ENCODE data around the gene NDST4.

The NDST4 gene

GRCh38 chr4:115101675-115102074 is 11.7 kb downstream of the NDST4 start:
- H3K27me3 ChIP-seq (ENCODE audit: control insufficient read depth, low read length) = no peaks in the 10 kb centered on the region

GRCh38 chr4:115090483-115091075 is 22.8 kb downstream of the NDST4 start:
- TF ChIP-seq, protein P1, sequence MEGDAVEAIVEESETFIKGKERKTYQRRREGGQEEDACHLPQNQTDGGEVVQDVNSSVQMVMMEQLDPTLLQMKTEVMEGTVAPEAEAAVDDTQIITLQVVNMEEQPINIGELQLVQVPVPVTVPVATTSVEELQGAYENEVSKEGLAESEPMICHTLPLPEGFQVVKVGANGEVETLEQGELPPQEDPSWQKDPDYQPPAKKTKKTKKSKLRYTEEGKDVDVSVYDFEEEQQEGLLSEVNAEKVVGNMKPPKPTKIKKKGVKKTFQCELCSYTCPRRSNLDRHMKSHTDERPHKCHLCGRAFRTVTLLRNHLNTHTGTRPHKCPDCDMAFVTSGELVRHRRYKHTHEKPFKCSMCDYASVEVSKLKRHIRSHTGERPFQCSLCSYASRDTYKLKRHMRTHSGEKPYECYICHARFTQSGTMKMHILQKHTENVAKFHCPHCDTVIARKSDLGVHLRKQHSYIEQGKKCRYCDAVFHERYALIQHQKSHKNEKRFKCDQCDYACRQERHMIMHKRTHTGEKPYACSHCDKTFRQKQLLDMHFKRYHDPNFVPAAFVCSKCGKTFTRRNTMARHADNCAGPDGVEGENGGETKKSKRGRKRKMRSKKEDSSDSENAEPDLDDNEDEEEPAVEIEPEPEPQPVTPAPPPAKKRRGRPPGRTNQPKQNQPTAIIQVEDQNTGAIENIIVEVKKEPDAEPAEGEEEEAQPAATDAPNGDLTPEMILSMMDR (IDR thresholded peaks at IDR 0.05; ENCODE audit: low read depth, low read length, poor library complexity, severe bottlenecking) = peak; percentile 60
- TF ChIP-seq EZH2phosphoT487 (IDR thresholded peaks at IDR 0.05; ENCODE audit: borderline replicate concordance, low read length) = no peak
- Histone ChIP-seq H3K27ac (ENCODE audit: low read depth, low read length) (no peak overlapping the region), H3K36me3 (ENCODE audit: control insufficient read depth, low read length) (no peaks in the 10 kb centered on the region), H4K20me1 (ENCODE audit: control insufficient read depth, insufficient read depth, low read depth, low read length) (no peaks in the 10 kb centered on the region), H3K27me3 (ENCODE audit: control insufficient read depth, low read length) (no peaks in the 10 kb centered on the region), H3F3A (ENCODE audit: control insufficient read depth, insufficient read depth) (no peaks in the 10 kb centered on the region), H3K9me3 (ENCODE audit: control insufficient read depth, insufficient read depth, low read length) (no peaks in the 10 kb centered on the region), H3K4me1 (ENCODE audit: control insufficient read depth, low read length) (no peaks in the 10 kb centered on the region), H3K9me2 (replicated peaks; ENCODE audit: control insufficient read depth, low read length) (no peaks in the 10 kb centered on the region), H3K4me2 (ENCODE audit: low read length) (no peak overlapping the region), H3K79me2 (ENCODE audit: control insufficient read depth, low read length) (no peaks in the 10 kb centered on the region), H3K4me3 (ENCODE audit: low read length) (no peak overlapping the region)

More at GRCh38 chr4:115101675-115102074, 11.7 kb downstream of the NDST4 start:
- no peaks in the 10 kb centered on the region for H3K79me2 ChIP-seq (ENCODE audit: control insufficient read depth, low read length)
- no peak overlapping the region for H3K4me3 ChIP-seq (ENCODE audit: low read length)
- H3K27ac ChIP-seq (ENCODE audit: low read depth, low read length) = no peak overlapping the region
- H4K20me1 ChIP-seq (ENCODE audit: control insufficient read depth, insufficient read depth, low read depth, low read length) = no peaks in the 10 kb centered on the region
- H3F3A ChIP-seq (ENCODE audit: control insufficient read depth, insufficient read depth) = no peaks in the 10 kb centered on the region
- H3K9me2 ChIP-seq (replicated peaks; ENCODE audit: control insufficient read depth, low read length) = no peaks in the 10 kb centered on the region
- H3K36me3 ChIP-seq (ENCODE audit: control insufficient read depth, low read length) = no peaks in the 10 kb centered on the region
- TF ChIP-seq, protein P1 (IDR thresholded peaks at IDR 0.05; ENCODE audit: low read depth, low read length, poor library complexity, severe bottlenecking) = no peak
- no peak for TF ChIP-seq EZH2phosphoT487 (IDR thresholded peaks at IDR 0.05; ENCODE audit: borderline replicate concordance, low read length)
- no peaks in the 10 kb centered on the region for H3K4me1 ChIP-seq (ENCODE audit: control insufficient read depth, low read length)
- no peak overlapping the region for H3K4me2 ChIP-seq (ENCODE audit: low read length)
- no peaks in the 10 kb centered on the region for H3K9me3 ChIP-seq (ENCODE audit: control insufficient read depth, insufficient read depth, low read length)

DNA sequence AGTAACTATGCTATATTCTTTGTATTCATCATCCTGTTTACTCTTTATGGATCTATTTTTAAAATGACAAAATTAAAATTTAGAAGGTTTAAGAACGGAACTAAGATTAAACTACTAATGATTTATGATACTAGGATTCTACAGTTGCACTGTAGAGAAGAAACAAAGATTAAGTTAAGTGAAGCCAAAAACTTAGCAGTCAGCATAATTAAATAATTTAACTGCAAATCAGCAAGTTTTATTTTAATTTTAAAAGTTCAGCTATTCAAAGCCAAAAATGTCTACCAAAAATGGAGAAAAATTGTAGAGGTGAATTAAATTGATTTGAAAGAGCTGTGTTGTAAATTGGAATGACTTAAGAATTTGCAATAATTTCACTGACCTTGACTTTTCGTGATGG is 30.8 kb downstream of the NDST4 start:
- Histone ChIP-seq H3K9me3 (ENCODE audit: control insufficient read depth, insufficient read depth, low read length) (peaks cover 7% of the 10 kb centered on the region; the same call in 1 of the 2 replicates), H3K27me3 (ENCODE audit: control insufficient read depth, low read length) (no peaks in the 10 kb centered on the region), H3K4me1 (ENCODE audit: control insufficient read depth, low read length) (no peaks in the 10 kb centered on the region), H3K36me3 (ENCODE audit: control insufficient read depth, low read length) (no peaks in the 10 kb centered on the region), H3K4me2 (ENCODE audit: low read length) (no peak overlapping the region), H3K27ac (ENCODE audit: low read depth, low read length) (no peak overlapping the region), H3K4me3 (ENCODE audit: low read length) (no peak overlapping the region), H3K9me2 (replicated peaks; ENCODE audit: control insufficient read depth, low read length) (no peaks in the 10 kb centered on the region), H3F3A (ENCODE audit: control insufficient read depth, insufficient read depth) (no peaks in the 10 kb centered on the region), H4K20me1 (ENCODE audit: control insufficient read depth, insufficient read depth, low read depth, low read length) (no peaks in the 10 kb centered on the region), H3K79me2 (ENCODE audit: control insufficient read depth, low read length) (no peaks in the 10 kb centered on the region)
- TF ChIP-seq, protein P1 (IDR thresholded peaks at IDR 0.05; ENCODE audit: low read depth, low read length, poor library complexity, severe bottlenecking) = no peak
- no peak for TF ChIP-seq EZH2phosphoT487 (IDR thresholded peaks at IDR 0.05; ENCODE audit: borderline replicate concordance, low read length)

Measured in DOHH2 (cell line).